Panc1 (cell line): ENCODE data around the gene NDUFAF8. TPM values are rescaled to one million over a fixed set of nuclear protein-coding genes. Genes with fewer than 3 reads are reported as not detected.

Source experiments
- ATAC-seq: fragments of 200-7000 bp; cut with Tn5 transposase; 2 replicates; pipeline ENCODE4 v1.9.1; 2020; ENCODE audit warnings: mild to moderate bottlenecking, moderate library complexity
- BruUV-seq: library from RNA; stranded (reverse); fragments of 400-500 nt; replicated peaks from 2 replicates; lab custom pipeline; 2021; lab: Mats Ljungman, UMichigan
- CTCF ChIA-PET: fragments of 300-600 bp; sonication (Branson Sonifier 250); formaldehyde crosslinking; loops from one replicate; lab custom pipeline; 2022; ENCODE audit warnings: antibody characterized with exemption; lab: Charles Lee
- POLR2A ChIA-PET: fragments of 300-600 bp; sonication (Branson Sonifier 250); formaldehyde crosslinking; loops from one replicate; lab custom pipeline; 2022; ENCODE audit warnings: antibody characterized with exemption; lab: Charles Lee
- DNase-seq: peaks from one replicate; pipeline ENCODE4 v3.0.0-alpha.2; 2010; ENCODE audit warnings: low read depth, low spot score
- H3K27ac ChIP-seq: 2 replicates; pipeline ENCODE4 v1.5.1; 2011; ENCODE audit warnings: mild to moderate bottlenecking, low read length, inconsistent platforms
- H3K27me3 ChIP-seq: fragments of 200-500 bp; sonication (Bioruptor generic); 2 replicates; pipeline ENCODE4 v1.6.0; 2014; ENCODE audit warnings: low read length, inconsistent platforms; ENCODE audit not compliant: control insufficient read depth, insufficient read depth
- H3K36me3 ChIP-seq: fragments of 200-500 bp; sonication (Bioruptor generic); 2 replicates; pipeline ENCODE4 v1.5.1; 2014; ENCODE audit warnings: inconsistent platforms, mild to moderate bottlenecking, low read length, moderate library complexity; ENCODE audit not compliant: control insufficient read depth, insufficient read depth
- H3K4me1 ChIP-seq: 2 replicates; pipeline ENCODE4 v1.5.1; 2011; ENCODE audit warnings: inconsistent platforms, mild to moderate bottlenecking, low read length, moderate library complexity; ENCODE audit not compliant: control insufficient read depth, insufficient read depth
- H3K4me3 ChIP-seq, 2 experiments: 2 replicates each; pipeline ENCODE4 v1.5.1; 2011 to 2012; ENCODE audit warnings: low read depth in 2 of 2, low read length in 2 of 2, mild to moderate bottlenecking in 2 of 2, inconsistent platforms in 1 of 2, moderate library complexity in 1 of 2
- H3K9me3 ChIP-seq: fragments of 200-500 bp; sonication (Bioruptor generic); 2 replicates; pipeline ENCODE4 v1.5.1; 2014; ENCODE audit warnings: low read depth, mild to moderate bottlenecking, inconsistent platforms, low read length, moderate library complexity; ENCODE audit not compliant: control insufficient read depth, insufficient read depth
- POLR2AphosphoS5 ChIP-seq: IDR thresholded peaks from 2 replicates; pipeline ENCODE4 v1.6.1; 2012; ENCODE audit warnings: mild to moderate bottlenecking, low read depth, low read length, moderate library complexity
- SIN3A ChIP-seq: IDR thresholded peaks from 2 replicates; pipeline ENCODE4 v1.6.1; 2012; ENCODE audit warnings: low read depth, mild to moderate bottlenecking, low read length, moderate library complexity, borderline replicate concordance; ENCODE audit not compliant: insufficient read depth
- TCF7L2 ChIP-seq: IDR thresholded peaks from 2 replicates; pipeline ENCODE4 v1.6.1; 2011; ENCODE audit warnings: mild to moderate bottlenecking, low read depth, low read length, inconsistent platforms
- in situ Hi-C: cut with HindIII; loops from 2 replicates; pipeline ENCODE4 v1.10.0; 2016; ENCODE audit warnings: low sequenced_read_pairs, low pct_unique_long_range_greater_than_20kb
- intact Hi-C: fragments of 100-400 bp; cut with micrococcal nuclease; formaldehyde crosslinking; loops from one replicate; pipeline ENCODE4 v1.10.0; 2022; ENCODE audit not compliant: unreplicated experiment
- total RNA-seq: library from RNA; stranded (reverse); gene quantifications from one replicate; pipeline ENCODE4 v1.2.1, GENCODE V29; 2021; ENCODE audit not compliant: unreplicated experiment
- TF ChIP-seq, protein P1 (sequence below): fragments of 450-650 bp; IDR thresholded peaks from 2 replicates; pipeline ENCODE4 v1.5.1; 2017; ENCODE audit warnings: mild to moderate bottlenecking
- TF ChIP-seq, protein P2 (sequence below), 2 experiments: IDR thresholded peaks; 2 replicates each; pipeline ENCODE4 v1.6.1; 2011 to 2012; ENCODE audit warnings: low read depth in 2 of 2, control low read depth in 1 of 2, low read length in 1 of 2, mild to moderate bottlenecking in 1 of 2, moderate library complexity in 1 of 2; ENCODE audit not compliant: insufficient read depth in 1 of 2

Gene NDUFAF8
- total RNA-seq, 1 experiment from 2014 or later = 75.8 TPM

DNA sequence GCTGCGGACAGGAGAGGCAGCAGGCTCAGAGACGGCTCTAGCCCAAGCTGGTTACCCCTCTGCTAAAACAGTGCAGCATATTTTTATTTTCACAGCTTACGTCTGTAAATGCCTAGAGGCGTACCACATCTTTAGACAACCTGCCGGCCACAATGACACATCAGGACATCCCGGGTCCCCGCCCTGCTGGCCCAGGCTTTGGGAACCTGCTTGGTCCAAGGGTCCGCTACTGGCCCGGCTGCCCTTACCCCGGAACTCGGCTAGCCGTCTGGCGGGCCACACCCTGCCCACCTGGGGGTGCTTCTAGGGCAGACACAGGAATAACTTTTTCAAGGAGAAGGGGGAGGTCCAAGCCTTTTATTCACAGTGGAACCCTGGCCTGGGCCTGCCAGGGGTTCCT lies 20.7 kb upstream of the NDUFAF8 start:
- DNase-seq = no peak
- CTCF ChIA-PET = no interaction called here
- intact Hi-C loops = no loop called here

DNA sequence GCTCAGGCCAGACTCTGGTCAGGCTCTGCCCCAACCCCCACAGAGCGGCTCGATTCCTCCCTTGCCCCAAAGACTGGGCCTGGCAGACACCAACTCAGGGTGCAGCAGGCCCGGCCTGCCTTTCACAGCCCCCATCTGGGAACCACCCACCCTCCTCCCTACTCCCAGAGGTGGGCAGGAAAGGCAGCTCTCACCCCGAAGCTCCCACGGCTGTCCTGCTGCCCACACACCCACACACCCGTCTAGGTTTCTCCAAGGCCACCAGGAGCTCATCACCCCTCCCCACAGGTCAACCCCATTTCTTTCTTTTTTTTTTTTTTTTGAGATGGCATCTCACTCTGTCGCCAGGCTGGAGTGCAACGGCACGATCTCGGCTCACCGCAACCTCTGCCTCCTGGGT lies 20.1 kb upstream of the NDUFAF8 start:
- peaks cover 13% of the 10 kb centered on the region for H3K4me1 ChIP-seq
- H3K27ac ChIP-seq = no peak overlapping the region
- no peaks in the 10 kb centered on the region for H3K36me3 ChIP-seq
- ChIA-PET POLR2A (no interaction called here), CTCF (no interaction called here)
- DNase-seq (no peak), ATAC-seq (no peak)
- intact Hi-C loops = no loop called here
- no peak overlapping the region for H3K4me3 ChIP-seq
- TF ChIP-seq SIN3A (no peak), POLR2AphosphoS5 (no peak), TCF7L2 (no peak)
- TF ChIP-seq, protein P1, sequence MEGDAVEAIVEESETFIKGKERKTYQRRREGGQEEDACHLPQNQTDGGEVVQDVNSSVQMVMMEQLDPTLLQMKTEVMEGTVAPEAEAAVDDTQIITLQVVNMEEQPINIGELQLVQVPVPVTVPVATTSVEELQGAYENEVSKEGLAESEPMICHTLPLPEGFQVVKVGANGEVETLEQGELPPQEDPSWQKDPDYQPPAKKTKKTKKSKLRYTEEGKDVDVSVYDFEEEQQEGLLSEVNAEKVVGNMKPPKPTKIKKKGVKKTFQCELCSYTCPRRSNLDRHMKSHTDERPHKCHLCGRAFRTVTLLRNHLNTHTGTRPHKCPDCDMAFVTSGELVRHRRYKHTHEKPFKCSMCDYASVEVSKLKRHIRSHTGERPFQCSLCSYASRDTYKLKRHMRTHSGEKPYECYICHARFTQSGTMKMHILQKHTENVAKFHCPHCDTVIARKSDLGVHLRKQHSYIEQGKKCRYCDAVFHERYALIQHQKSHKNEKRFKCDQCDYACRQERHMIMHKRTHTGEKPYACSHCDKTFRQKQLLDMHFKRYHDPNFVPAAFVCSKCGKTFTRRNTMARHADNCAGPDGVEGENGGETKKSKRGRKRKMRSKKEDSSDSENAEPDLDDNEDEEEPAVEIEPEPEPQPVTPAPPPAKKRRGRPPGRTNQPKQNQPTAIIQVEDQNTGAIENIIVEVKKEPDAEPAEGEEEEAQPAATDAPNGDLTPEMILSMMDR = no peak
- TF ChIP-seq, protein P2, sequence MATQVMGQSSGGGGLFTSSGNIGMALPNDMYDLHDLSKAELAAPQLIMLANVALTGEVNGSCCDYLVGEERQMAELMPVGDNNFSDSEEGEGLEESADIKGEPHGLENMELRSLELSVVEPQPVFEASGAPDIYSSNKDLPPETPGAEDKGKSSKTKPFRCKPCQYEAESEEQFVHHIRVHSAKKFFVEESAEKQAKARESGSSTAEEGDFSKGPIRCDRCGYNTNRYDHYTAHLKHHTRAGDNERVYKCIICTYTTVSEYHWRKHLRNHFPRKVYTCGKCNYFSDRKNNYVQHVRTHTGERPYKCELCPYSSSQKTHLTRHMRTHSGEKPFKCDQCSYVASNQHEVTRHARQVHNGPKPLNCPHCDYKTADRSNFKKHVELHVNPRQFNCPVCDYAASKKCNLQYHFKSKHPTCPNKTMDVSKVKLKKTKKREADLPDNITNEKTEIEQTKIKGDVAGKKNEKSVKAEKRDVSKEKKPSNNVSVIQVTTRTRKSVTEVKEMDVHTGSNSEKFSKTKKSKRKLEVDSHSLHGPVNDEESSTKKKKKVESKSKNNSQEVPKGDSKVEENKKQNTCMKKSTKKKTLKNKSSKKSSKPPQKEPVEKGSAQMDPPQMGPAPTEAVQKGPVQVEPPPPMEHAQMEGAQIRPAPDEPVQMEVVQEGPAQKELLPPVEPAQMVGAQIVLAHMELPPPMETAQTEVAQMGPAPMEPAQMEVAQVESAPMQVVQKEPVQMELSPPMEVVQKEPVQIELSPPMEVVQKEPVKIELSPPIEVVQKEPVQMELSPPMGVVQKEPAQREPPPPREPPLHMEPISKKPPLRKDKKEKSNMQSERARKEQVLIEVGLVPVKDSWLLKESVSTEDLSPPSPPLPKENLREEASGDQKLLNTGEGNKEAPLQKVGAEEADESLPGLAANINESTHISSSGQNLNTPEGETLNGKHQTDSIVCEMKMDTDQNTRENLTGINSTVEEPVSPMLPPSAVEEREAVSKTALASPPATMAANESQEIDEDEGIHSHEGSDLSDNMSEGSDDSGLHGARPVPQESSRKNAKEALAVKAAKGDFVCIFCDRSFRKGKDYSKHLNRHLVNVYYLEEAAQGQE (IDR thresholded peaks at IDR 0.05; ENCODE audit: insufficient read depth in 1 of 2, low read depth in 2 of 2, low read length in 1 of 2) = no peak
- no peaks in the 10 kb centered on the region for H3K27me3 ChIP-seq
- H3K9me3 ChIP-seq = no peaks in the 10 kb centered on the region
- in situ Hi-C loops = no loop called here
- BruUV-seq = no TSS peak

More for the DNA sequence above, 20.7 kb upstream of the NDUFAF8 start:
- Histone ChIP-seq H3K27ac (no peak overlapping the region), H3K4me1 (peaks cover 9% of the 10 kb centered on the region), H3K36me3 (no peaks in the 10 kb centered on the region), H3K27me3 (no peaks in the 10 kb centered on the region), H3K9me3 (no peaks in the 10 kb centered on the region), H3K4me3 (no peak overlapping the region)
- POLR2A ChIA-PET = no interaction called here
- TF ChIP-seq, protein P2 (IDR thresholded peaks at IDR 0.05; ENCODE audit: insufficient read depth in 1 of 2, low read depth in 2 of 2, low read length in 1 of 2) = no peak
- TF ChIP-seq, protein P1 = no peak
- TF ChIP-seq SIN3A = no peak
- no peak for TF ChIP-seq TCF7L2
- TF ChIP-seq POLR2AphosphoS5 = no peak
- ATAC-seq = no peak
- BruUV-seq = no TSS peak
- in situ Hi-C loops = no loop called here
